ENCODE data around the gene AMBP.

The AMBP gene

DNA sequence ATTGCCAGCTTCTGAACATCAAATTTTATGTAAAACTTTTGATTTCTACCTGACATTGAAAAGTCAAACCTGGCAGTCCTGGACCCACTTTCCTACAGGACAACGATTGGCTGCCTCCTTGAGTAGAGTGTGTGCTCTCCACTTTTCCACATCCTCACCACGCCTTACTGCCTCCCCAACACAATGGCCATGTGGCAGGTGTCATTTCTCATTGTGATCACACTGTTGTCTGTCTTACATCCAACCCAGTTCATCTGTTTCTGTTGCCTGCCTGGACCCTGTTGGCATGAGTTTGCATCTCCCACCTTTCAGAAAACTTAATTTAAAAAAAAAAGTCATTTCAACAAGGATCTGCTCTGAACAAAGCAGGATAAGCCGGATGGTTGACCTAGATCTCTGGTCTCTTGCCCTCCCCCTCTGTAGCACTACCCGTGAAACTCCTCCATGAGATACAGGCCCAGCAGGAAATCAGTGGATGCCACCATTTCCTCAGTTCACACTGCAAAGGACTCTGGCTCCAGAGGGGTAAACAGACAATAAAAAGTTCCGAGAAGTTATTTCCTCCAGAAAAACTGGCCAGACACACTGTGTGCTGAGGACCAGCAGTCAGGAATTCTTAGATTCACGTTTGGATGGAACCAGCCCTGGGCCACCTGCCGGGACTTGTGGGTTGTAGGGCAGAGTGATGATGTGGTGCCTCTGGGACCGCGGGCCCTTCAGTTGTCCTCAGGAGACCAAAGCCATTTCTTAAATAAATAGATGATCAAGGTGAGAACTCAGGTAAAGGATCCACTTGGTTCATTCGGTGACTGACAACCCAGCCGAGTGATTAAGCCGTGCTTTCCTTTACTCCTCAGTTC is 48.6 kb downstream of the AMBP start:
- DNase-seq, result no peak

DNA sequence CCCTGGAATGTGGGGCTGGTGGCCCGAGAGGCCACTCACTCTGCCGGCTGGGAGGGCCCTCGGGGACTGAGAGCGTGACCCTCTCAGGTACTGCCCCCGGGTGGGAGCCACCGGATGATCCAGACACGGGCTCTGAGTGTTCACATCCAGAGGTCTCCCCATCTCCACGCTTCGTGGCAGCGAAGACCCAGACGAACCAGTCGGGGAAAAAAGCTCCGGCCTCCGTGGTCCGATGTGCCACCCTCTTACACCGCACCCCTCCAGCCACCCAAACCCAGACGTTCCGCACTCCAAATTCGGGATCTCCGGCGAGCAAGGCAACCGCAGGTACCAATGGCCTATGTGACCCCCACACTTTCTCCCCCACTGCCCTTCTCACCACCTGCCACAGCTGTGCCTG is 49.5 kb downstream of the AMBP start:
- DNase-seq, result no peak

DNA sequence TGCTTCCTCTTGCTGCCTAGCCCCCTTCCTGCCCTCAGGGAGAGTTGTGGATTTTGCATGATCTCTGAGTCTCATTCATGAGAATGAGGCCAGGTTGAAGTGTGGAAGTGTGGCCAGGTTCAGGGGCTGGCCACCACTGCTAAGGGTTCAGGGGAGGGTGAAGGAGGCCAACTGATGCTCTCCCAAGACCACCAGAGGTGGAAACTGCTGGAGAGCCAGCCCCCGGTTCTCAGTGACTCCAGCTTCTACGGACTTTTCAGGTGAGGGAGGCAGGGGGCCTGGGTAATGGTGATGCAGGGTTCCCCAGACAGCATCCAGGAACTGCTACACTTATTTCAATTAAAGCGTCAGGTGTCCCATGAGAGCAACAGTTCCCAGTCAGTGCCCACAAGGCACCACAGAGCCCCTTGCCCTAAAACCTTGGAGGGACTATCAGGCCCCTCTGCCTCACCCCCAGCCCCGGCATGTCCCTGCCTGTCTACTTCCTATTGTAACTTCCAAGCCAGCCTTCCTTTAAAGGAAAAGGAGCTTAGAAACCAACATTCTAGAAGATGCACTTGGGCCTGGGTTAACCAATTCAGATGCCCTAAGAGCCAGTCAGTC is 50.1 kb downstream of the AMBP start:
- no peak for DNase-seq

DNA sequence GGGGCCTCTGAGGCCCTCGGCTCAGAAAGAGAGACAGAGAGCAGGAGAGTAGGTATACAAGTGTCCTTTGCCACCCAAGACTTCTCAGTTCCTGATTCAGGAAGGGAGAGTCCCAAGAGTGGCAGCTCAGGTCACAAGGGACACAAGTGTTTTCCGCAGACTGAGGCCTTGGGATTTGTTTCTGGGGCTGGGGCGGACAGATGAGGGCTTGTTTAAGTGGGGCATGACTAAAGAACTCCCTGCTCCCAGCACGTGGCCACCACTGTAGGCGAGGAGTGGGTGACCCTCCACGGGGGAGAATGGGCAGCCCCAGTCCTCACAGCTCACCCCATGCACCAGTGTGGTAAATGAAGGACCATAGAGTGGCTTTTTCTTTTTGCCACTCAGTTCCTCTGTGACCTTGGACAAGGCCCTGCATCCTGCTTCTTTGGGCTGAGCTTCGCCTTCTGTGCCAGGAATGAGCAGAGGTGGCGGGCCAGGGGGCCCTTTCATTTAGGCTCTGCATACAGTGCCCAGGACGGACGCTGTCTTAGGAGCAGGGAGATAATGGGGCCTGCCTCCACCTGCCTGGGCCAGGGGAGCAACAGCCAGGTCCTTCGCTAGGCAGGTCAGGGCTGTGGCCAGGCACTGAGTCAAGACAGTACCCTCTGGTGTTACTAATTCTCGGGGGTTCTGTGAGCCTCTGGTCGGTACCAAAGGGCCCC is 50.8 kb downstream of the AMBP start:
- no peak for DNase-seq

DNA sequence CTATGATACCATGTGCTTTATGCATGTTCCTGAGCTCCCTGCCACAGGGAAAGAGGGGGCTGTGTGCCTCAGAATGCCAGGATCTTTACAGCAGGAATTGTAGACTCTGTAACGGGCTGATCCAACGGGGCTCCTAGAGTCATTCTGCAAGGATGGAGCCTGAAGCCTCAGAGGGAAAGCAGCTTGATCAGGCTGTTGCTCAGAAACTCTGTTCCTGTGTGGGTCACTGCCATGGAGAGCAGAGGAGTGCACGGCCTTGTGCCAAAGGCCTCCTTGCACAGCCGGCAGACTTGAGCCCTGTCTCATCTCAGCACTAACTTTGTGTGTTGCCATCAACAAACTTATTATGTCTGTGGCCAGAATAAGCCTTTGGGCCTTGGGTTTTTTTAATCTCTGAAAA is 51.8 kb downstream of the AMBP start:
- no peak for DNase-seq

DNA sequence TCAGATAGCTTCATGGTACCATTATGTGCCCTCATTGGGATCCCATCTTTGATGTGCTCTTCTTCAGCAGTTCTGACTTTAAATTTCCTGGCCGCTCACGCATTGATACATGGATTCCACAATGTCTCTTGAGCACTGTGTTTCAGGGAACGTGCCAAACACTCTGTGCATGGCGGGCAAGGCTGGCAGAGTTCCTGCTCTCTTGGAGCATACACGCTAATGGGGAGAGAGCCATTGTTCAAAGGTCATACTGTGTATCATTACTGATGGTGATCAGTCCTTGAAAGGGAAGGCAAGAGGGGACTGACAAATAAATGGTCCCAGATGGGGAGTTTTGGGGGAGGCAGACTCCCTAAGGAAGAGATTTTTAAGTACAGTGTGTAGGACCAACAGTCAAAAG is 52.3 kb downstream of the AMBP start:
- no peak for DNase-seq

DNA sequence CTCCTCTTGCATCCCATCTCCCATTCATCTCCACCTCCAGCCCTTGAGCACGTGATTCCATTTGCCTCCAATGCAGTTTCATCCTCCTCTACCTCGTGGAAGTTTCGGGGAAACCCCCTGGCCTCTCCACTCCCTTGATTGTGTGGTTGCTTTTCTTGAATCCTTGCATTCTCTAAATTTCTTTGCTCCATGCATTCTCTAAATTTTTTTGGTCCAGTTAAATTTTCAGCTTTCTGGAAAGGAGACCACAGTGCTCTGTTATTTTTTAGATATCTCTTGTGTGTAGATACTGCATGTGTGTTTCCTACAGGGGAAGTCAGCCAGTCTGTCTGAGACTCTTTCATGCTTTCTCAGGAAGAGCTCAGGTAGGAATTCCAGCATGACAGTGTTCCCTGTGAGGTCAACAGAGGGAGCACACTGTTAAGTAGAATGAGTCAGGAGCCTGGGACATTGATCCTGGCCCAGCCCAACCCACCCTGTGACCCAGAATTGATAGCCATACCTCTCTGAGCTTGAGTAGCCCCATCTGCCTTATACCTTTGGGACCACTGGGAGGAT is 52.8 kb downstream of the AMBP start:
- no peak for DNase-seq

DNA sequence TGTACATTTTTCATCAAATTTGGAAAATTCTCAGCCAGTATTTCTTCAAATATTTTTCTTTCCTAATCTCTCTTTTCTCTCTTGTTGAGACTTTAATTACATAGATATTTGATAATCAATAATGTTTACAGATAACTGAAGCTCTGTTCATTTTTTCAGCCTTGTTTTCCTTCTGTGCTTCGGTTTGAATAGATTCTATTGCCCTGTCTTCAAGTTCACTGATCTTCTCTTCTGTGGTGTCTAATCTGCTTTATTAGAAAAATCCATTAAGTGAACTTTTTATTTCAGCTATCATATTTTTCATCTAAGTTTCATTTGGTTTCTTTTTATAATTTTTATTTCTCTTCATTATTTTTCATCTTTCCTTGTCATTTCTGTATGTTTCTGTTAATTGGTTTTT is 54.1 kb downstream of the AMBP start:
- no peak for DNase-seq

DNA sequence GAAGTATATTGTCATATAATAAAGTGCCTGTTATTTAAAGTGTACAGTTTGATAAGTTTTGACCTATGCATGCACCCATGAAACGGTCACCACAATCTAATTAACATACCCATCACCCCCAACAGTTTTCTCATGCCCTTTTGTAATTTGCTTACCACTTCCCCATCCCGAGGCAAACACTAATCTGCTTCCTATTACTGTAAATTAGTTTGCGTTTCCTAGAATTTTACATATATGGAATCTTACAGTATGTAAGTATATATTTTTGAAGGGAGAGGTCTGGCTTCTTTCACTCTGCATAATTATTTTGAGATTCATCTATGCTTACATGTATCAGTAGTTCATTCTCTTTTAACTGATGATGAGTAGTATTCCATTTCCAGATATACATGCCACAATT is 56.5 kb downstream of the AMBP start:
- DNase-seq, result no peak

DNA sequence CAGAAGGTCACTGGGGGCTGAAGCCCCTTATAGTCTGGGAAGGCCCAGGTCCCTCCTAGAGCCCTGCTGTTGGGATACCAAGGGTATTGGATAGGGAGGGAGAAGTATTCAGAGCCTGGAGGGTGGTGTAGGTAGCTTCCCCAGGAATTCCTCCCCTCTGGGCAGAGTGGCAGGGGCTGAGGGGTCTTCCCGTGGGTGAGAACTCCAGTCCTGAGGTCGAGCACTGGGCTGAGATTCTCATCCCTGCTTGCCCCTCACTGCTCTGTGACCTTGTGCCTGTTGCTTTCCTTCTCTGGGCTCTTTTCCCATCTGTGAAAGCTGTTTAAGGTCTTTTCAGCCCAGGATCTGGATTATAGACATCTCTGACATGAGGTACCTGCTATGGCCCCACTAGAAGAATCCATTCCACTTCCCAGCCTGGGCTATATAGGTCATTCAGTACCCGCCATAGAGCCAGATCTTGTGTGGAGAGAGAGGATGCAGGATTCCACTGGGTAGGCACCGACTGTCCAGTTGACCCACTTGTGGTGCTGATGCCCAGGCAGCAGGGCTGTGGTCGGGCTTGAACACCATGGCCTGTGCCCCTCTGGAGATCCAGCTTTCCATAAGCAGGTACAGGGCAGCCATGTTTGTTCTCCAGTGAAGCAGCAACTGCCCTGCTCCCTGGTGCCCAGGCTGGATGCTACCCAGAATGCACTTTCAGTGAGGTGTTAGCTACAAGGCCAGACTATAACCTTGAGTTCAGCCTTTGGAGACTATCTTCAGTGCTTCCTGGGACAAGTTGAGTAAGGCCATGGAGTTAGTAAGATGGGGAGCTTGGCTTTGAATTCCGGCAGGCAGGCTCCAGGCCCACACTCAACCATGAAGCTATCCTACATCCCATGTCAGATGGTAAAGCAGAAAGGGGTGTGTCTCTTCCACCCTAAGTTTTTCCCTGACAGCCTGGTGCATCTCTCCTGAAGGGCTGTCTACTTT is 60.1 kb downstream of the AMBP start:
- no peak for DNase-seq

DNA sequence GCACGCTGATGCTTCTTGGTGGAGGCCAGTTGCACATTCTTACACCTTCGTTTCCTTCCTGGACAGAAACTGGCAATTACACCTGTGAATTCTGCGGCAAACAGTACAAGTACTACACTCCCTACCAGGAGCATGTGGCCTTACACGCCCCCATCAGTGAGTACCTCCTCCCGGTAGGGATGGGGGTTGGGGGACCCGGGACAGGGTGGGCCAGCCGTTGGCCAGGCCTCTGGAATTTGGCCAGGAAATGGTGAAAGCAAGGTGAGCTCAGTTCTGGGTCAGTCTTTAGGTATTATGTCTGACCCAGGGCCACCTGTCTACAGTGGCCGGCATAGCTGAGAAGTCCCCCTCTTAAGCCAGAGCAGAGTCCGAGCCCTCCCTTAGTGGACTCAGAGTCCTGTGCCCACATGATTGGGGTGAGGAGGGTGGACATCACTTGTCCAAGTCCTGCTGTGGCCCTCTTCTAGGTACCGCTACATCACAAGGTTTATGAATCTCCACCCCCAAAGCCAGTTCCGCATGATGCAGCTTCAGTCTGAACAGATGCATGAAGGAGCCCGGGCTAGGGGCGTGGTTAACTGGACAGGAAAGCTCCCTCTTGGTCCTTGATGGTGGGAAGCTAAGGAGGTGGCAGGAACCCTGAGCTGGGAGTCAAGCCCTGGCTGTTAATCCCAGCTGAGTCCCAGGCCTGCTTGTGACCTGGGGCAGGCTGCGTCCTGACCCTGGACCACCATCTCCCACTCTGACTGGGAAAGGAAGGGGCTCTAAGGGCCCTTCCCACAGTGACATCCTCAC is 61.3 kb downstream of the AMBP start:
- no peak for DNase-seq

DNA sequence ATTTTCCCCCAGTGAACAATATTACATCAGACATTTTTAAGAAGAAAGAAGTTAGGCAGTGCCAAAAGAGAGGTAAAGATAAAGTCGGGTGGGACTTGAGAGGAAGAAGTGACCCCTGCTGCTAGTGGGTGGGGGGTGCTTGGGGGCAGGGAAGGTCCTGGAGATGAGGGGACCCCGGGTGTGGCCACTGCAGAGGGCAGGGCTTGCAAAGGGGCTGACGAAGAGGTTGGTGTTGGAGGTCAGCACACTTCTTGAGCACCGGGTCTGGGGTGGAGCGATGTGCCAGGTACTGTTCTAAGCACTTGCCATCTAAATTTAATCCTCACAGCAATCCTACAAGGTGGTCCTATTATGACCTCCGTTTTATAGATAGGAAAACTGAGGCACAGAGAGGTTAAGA is 62.0 kb downstream of the AMBP start:
- DNase-seq, result no peak

DNA sequence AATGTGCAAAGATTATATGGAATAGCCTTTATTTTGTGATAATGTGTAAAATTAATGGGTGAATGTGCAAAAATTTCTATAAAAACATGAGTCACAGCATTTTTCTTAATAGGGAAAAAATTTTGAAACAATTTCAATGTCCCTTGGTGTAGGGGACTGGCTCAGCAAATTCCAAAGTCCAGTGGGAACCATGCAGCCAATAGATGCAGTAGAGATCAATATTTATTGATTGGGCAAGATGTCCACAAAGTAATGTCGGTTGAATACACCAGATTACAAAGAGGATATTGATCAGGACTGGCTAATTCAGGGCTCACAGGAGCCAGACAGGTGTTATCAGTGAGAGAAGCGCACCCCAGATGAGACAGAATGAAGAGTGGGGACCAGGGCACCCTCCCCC is 62.5 kb downstream of the AMBP start:
- DNase-seq, result no peak

DNA sequence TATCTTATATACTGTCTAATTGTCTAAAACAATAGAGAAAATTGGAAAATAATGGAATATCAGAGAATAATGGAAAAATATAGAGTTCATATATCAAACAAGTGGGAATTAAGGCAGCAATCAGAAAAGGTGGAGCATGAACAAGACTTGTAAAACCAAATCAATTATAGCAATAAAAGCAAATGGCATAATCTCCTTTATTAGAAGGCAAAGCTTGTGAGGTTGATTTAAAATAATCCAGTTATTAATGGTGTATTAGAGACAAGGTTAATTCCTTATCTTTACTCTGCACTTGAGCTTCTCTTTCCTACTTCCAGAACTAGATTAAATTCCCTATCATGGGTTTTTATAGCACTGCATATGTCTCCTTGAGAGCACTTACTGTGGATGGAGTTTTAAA is 64.1 kb downstream of the AMBP start:
- no peak for DNase-seq

DNA sequence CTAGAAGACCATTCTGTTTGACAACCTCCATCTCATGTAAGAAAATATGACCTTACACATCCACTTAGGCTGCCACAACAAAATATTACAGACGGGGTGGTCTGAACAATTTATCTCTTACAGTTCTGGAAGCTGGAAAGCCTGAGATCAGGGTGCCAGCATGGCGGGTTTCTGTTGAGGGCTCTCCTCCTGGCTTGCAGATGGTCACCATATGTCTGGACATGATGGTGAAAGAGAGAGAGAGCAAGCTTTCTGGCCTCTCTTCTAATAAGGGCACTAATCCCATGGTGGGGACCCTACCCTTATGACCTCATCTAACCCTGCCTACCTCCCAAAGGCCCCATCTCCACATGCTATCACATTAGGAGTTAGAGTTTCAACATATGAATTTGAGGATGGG is 66.0 kb downstream of the AMBP start:
- no peak for DNase-seq

DNA sequence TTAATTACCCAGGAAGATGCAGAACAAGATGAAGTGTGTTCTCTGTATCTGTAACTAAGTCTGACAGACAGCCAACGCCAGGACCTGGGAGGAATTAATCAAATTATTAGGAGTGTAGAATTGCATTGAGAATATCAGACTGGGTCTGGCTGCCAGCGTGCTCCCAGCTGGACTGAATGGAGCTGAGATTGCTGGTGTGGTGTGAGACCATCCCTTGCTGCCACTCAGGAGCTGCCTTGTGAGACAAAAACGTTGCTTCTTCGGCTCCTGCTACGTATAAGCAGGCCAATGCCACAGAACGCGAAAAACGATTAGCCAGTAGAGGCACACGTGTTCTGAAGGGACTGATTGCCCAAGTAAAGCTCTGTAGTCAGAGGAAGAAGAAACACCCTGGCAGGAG is 66.8 kb downstream of the AMBP start:
- no peak for DNase-seq

Measured in CD4-positive, alpha-beta T cell treated with Interleukin-17A for 4 hours (primary cell).